ENCODE measurements around the gene RBMS1. TPM values are rescaled to one million over a fixed set of nuclear protein-coding genes. Genes with fewer than 3 reads are reported as not detected.
A peak's percentile ranks its signal among the peaks of the same experiment; 100 is the strongest.

RBMS1 gene
- total and polyA plus RNA-seq, 7 donors: 4.4 to 91.8 (median 69.2) TPM

DNA sequence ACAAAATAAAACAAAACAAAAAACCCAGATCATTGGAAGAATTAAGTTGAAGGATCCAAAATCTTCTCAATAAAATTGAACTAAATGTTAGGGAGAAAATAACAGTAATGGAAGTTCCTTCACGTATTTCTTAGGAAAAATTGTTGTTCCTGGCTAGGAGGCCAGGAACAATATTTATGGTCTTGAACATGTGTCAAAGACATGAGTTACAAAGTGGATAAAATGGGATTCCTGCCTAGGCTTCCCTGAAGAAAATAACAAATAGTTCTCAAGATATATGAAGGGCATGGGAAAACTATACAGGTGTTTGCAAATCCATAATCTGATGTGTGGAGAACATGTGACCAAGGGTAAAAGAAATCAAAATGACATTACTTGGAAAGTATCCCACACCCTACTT, 225.9 kb downstream of the RBMS1 start:
- intact Hi-C loops (cut with DNase I): loop anchor here (2.0 to 10.0 kb wide), 2 partner anchors 225 to 547 kb away; partner anchors contain the start of gene RBMS1
- no peak for TF ChIP-seq POLR2A (IDR thresholded peaks at IDR 0.05)
- no peak for TF ChIP-seq POLR2AphosphoS5 (IDR thresholded peaks at IDR 0.05)

GRCh38 chr2:160267022-160267421, 226.6 kb downstream of the RBMS1 start:
- Histone ChIP-seq H3K27ac (no peak overlapping the region), H3K4me3 (no peak overlapping the region), H3K27me3 (no peaks in the 10 kb centered on the region), H3K36me3 (no peaks in the 10 kb centered on the region), H3K9me3 (no peaks in the 10 kb centered on the region), H3K4me1 (peaks cover 0 to 38% (median 27%) of the 10 kb centered on the region in 4 donors)
- DNase-seq: no peak
- WGBS, 2 donors: 92 to 96% methylated on average over 4 of the region's 4 CpGs
- intact Hi-C loops (cut with DNase I): loop anchor here (10.0 kb wide), 1 partner anchor 548 kb away; no protein-coding TSS in a partner anchor
- no peak for TF ChIP-seq CTCF (IDR thresholded peaks at IDR 0.05)

More for the DNA sequence above, 225.9 kb downstream of the RBMS1 start:
- H3K27me3 ChIP-seq: no peaks in the 10 kb centered on the region
- WGBS, 2 donors: 81 to 88% methylated on average over 1 of the region's 1 CpG
- DNase-seq: no peak
- peaks cover 0 to 38% (median 27%) of the 10 kb centered on the region in 4 donors for H3K4me1 ChIP-seq
- H3K27ac ChIP-seq: peak overlapping the region in 1 of 4 donors; percentile 97
- no peak overlapping the region for H3K4me3 ChIP-seq
- H3K36me3 ChIP-seq: peaks cover 0 to 2% (median 0%) of the 10 kb centered on the region in 4 donors
- no peaks in the 10 kb centered on the region for H3K9me3 ChIP-seq

GRCh38 chr2:160266037-160266551, 227.5 kb downstream of the RBMS1 start:
- DNase-seq: no peak
- TF ChIP-seq POLR2A (IDR thresholded peaks at IDR 0.05) (no peak), EP300 (IDR thresholded peaks at IDR 0.05) (no peak), POLR2AphosphoS5 (IDR thresholded peaks at IDR 0.05) (no peak), CTCF (IDR thresholded peaks at IDR 0.05) (no peak)
- Histone ChIP-seq H3K9me3 (no peaks in the 10 kb centered on the region), H3K27ac (no peak overlapping the region), H3K4me3 (no peak overlapping the region), H3K36me3 (no peaks in the 10 kb centered on the region), H3K4me1 (peaks cover 0 to 31% (median 20%) of the 10 kb centered on the region in 4 donors), H3K27me3 (no peaks in the 10 kb centered on the region)
- intact Hi-C loops (cut with DNase I): loop anchor here (10.0 kb wide), 1 partner anchor 549 kb away; no protein-coding TSS in a partner anchor
- WGBS, 2 donors: 65 to 81% methylated on average over 7 of the region's 7 CpGs

DNA sequence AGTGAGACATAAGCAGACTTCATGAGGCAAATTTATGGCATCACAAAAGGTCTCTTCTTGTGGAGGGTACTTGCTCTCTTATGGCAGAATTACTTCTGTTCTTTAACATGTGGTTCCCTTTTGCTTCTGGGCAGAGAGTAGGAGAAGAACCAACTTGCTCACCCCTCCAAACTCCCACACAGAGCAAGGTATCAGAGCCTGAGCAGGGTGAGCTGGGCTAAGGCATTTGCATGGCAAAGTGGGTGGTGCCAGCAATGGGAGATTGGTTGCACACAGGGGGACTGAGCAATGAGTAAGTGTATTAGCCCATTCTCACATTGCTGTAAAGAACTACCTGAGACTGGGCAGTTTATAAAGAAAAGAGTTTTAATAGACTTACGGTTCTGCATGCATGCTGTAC, 229.3 kb downstream of the RBMS1 start:
- Histone ChIP-seq H3K4me1 (peaks cover 0 to 18% (median 9%) of the 10 kb centered on the region in 4 donors), H3K27ac (no peak overlapping the region), H3K4me3 (no peak overlapping the region), H3K36me3 (no peaks in the 10 kb centered on the region), H3K9me3 (no peaks in the 10 kb centered on the region), H3K27me3 (no peaks in the 10 kb centered on the region)
- no peak for TF ChIP-seq POLR2A (IDR thresholded peaks at IDR 0.05)
- no peak for TF ChIP-seq CTCF (IDR thresholded peaks at IDR 0.05)
- TF ChIP-seq POLR2AphosphoS5 (IDR thresholded peaks at IDR 0.05): no peak
- no peak for TF ChIP-seq EP300 (IDR thresholded peaks at IDR 0.05)
- no peak for DNase-seq
- intact Hi-C loops (cut with DNase I): loop anchor here (10.0 kb wide), 1 partner anchor 550 kb away; no protein-coding TSS in a partner anchor
- WGBS, 2 donors: 98% methylated on average over 1 of the region's 1 CpG

DNA sequence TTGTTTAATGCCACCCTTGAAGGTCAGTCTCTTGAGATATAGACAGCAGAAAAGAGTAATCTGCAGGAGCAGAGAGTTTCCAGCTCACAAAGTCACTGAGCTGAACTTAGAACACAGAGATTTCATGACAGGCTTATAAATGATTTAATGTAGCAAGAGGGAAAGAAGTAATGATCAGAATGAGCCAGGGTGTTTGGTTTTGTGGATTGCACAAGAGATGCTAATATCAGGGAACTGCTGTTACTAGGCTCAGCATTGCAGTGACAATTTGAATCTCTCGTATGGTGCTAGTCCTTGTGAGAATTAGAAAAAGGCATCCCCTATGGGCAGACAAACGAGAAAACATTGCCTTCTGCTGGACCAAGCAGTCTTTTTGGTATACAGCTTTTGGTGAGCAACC, 231.9 kb downstream of the RBMS1 start:
- Histone ChIP-seq H3K27ac (no peak overlapping the region), H3K4me3 (no peak overlapping the region), H3K9me3 (no peaks in the 10 kb centered on the region), H3K27me3 (no peaks in the 10 kb centered on the region), H3K36me3 (no peaks in the 10 kb centered on the region), H3K4me1 (peaks cover 0 to 2% (median 0%) of the 10 kb centered on the region in 4 donors)
- WGBS, 2 donors: 88 to 92% methylated on average over 2 of the region's 2 CpGs
- DNase-seq: no peak
- no peak for TF ChIP-seq CTCF (IDR thresholded peaks at IDR 0.05)
- TF ChIP-seq EP300 (IDR thresholded peaks at IDR 0.05): no peak
- no peak for TF ChIP-seq POLR2A (IDR thresholded peaks at IDR 0.05)
- TF ChIP-seq POLR2AphosphoS5 (IDR thresholded peaks at IDR 0.05): no peak
- intact Hi-C loops (cut with DNase I): loop anchor here (10.0 kb wide), 1 partner anchor 553 kb away; no protein-coding TSS in a partner anchor

Data from sigmoid colon (tissue), 7 donors.